ENCODE results near the gene KAZN. TPM values are rescaled to one million over a fixed set of nuclear protein-coding genes. Genes with fewer than 3 reads are reported as not detected.

Gene KAZN
- total RNA-seq, 1 donor from 2014 or later = 9.4 TPM

DNA sequence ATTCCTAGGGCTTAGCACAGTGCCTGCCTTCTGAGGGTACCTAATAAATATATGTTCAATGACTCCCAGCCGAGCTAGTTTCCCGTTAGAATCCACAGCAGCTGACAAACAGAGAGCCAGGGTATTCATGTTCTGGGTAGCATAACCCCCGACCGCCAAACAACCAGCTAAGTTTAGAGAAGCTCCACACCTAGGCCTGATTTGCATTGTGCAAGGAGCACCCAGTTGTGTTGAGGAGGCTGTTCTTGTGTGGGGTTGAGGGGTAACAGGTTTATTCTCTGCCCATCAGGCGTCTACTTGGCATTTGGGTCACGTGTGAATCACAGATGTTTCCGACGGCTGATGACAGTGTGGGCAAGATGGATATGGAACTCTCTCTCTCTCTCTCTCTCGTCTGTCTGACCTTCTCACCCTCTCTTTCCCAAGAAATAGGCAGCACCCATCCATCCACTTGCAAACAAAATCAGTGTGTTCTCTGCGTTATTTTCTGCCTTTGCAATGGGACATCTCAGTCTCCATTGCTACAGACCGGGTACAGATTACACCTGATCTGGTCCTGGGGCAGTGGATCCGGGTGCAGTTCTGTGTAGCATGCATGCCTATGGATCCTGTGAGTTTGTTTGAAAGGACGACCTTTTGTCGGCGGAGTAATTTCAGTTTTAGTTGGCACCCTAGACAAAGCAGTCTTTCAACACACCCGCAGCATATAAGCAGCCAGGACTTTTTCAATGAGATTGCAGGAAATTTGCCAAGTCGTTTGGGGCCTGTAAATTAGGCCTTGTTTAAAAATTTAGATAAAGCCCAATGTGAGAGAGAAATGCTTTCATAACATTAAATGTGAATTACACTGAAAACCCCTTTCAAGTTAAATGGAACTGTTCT, 29.4 kb downstream of the KAZN start:
- no peak for TF ChIP-seq EZH2 (IDR thresholded peaks at IDR 0.05; ENCODE audit: insufficient read depth, low read length)
- TF ChIP-seq, protein P1, sequence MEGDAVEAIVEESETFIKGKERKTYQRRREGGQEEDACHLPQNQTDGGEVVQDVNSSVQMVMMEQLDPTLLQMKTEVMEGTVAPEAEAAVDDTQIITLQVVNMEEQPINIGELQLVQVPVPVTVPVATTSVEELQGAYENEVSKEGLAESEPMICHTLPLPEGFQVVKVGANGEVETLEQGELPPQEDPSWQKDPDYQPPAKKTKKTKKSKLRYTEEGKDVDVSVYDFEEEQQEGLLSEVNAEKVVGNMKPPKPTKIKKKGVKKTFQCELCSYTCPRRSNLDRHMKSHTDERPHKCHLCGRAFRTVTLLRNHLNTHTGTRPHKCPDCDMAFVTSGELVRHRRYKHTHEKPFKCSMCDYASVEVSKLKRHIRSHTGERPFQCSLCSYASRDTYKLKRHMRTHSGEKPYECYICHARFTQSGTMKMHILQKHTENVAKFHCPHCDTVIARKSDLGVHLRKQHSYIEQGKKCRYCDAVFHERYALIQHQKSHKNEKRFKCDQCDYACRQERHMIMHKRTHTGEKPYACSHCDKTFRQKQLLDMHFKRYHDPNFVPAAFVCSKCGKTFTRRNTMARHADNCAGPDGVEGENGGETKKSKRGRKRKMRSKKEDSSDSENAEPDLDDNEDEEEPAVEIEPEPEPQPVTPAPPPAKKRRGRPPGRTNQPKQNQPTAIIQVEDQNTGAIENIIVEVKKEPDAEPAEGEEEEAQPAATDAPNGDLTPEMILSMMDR (IDR thresholded peaks at IDR 0.05; ENCODE audit: insufficient read depth, low read depth, low read length) = no peak
- Histone ChIP-seq H4K20me1 (ENCODE audit: insufficient read depth, low read length) (no peaks in the 10 kb centered on the region), H3K27me3 (ENCODE audit: insufficient read depth, low read length) (peaks cover 2% of the 10 kb centered on the region), H3K4me2 (ENCODE audit: low read length) (peak overlapping the region; percentile 6), H3K79me2 (ENCODE audit: insufficient read depth, low read length) (no peaks in the 10 kb centered on the region), H3K36me3 (ENCODE audit: insufficient read depth, low read length) (no peaks in the 10 kb centered on the region), H3K27ac (ENCODE audit: low read depth, low read length) (no peak overlapping the region), H3K4me3 (ENCODE audit: insufficient read depth, low read depth, low read length) (no peak overlapping the region), H3K9me3 (ENCODE audit: insufficient read depth, low read depth, low read length) (no peaks in the 10 kb centered on the region), H3K9ac (ENCODE audit: low read length) (no peak overlapping the region), H2AFZ (ENCODE audit: low read depth, low read length) (peak overlapping the region; percentile 24), H3K4me1 (ENCODE audit: insufficient read depth, low read length) (no peaks in the 10 kb centered on the region)
- FAIRE-seq (no peak), DNase-seq (ENCODE audit: low read depth) (no peak)
- Mint-ChIP-seq H3K9me3 (ENCODE audit: unreplicated experiment) (no peaks in the 10 kb centered on the region), H3K4me3 (ENCODE audit: unreplicated experiment) (no peak overlapping the region), H3K27ac (ENCODE audit: unreplicated experiment) (no peak overlapping the region), H3K36me3 (ENCODE audit: low read depth, unreplicated experiment) (no peaks in the 10 kb centered on the region), H3K4me1 (ENCODE audit: low read depth, unreplicated experiment) (peaks cover 13% of the 10 kb centered on the region), H3K27me3 (ENCODE audit: low read depth, unreplicated experiment) (peaks cover 6% of the 10 kb centered on the region)

DNA sequence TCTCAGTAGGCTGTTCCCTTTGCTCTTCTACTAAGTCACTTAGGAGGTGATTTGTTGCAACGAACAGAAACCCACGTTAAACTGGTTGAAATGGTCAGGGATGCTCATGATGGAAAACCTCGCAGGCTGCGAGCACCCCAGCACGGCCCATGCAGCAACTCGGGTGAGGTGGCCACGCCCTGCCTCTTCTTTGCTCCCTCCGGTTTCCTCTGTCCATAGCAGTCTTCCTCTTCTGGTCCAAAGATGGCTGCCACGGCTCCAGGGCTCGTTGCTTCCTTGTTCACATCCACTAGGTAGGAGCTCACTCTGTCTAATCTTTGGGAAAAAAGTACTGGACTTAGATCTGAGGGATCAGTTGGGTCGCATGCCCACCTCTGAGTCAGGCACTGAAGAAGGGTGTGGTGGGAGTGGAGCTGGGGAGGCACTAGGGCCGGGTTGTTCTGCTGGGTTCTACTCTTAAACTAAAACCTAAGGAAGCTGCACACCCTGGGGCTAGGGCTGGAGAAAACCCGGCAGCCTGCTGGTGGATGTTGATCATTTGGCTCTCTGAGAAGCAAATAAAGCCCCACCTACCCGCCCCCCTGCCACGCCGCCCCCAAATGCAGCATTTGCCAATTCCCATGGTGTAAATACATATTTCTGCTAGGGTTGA, 31.0 kb downstream of the KAZN start:
- Histone ChIP-seq H2AFZ (ENCODE audit: low read depth, low read length) (no peak overlapping the region), H3K27me3 (ENCODE audit: insufficient read depth, low read length) (peaks cover 2% of the 10 kb centered on the region), H3K4me3 (ENCODE audit: insufficient read depth, low read depth, low read length) (no peak overlapping the region), H3K9ac (ENCODE audit: low read length) (no peak overlapping the region), H3K4me2 (ENCODE audit: low read length) (no peak overlapping the region), H3K27ac (ENCODE audit: low read depth, low read length) (no peak overlapping the region), H3K9me3 (ENCODE audit: insufficient read depth, low read depth, low read length) (no peaks in the 10 kb centered on the region), H3K36me3 (ENCODE audit: insufficient read depth, low read length) (no peaks in the 10 kb centered on the region), H3K4me1 (ENCODE audit: insufficient read depth, low read length) (no peaks in the 10 kb centered on the region), H3K79me2 (ENCODE audit: insufficient read depth, low read length) (no peaks in the 10 kb centered on the region), H4K20me1 (ENCODE audit: insufficient read depth, low read length) (no peaks in the 10 kb centered on the region)
- no peaks in the 10 kb centered on the region for H3K9me3 Mint-ChIP-seq (ENCODE audit: unreplicated experiment)
- peaks cover 6% of the 10 kb centered on the region for H3K27me3 Mint-ChIP-seq (ENCODE audit: low read depth, unreplicated experiment)
- H3K27ac Mint-ChIP-seq (ENCODE audit: unreplicated experiment) = no peak overlapping the region
- TF ChIP-seq EZH2 (IDR thresholded peaks at IDR 0.05; ENCODE audit: insufficient read depth, low read length) = no peak
- TF ChIP-seq, protein P1 (IDR thresholded peaks at IDR 0.05; ENCODE audit: insufficient read depth, low read depth, low read length) = no peak
- no peaks in the 10 kb centered on the region for H3K36me3 Mint-ChIP-seq (ENCODE audit: low read depth, unreplicated experiment)
- peaks cover 18% of the 10 kb centered on the region for H3K4me1 Mint-ChIP-seq (ENCODE audit: low read depth, unreplicated experiment)
- H3K4me3 Mint-ChIP-seq (ENCODE audit: unreplicated experiment) = no peak overlapping the region
- DNase-seq (ENCODE audit: low read depth) (no peak), FAIRE-seq (no peak)
